ENCODE measurements around the gene DCDC1.

The DCDC1 gene

GRCh38 chr11:30876663-30877396 is 492.7 kb downstream of the DCDC1 start:
- DNase-seq (ENCODE audit: low read depth), result no peak

GRCh38 chr11:30876228-30876627 is 493.3 kb downstream of the DCDC1 start:
- no peak for DNase-seq (ENCODE audit: low read depth)
- H3K4me3 ChIP-seq (ENCODE audit: low read depth, low read length), result no peak overlapping the region
- in situ Hi-C loops (cut with HindIII; ENCODE audit: low sequenced_read_pairs), result no loop called here
- no peak for TF ChIP-seq CTCF (IDR thresholded peaks at IDR 0.05; ENCODE audit: low read depth, low read length, missing control alignments)

More at GRCh38 chr11:30876663-30877396, 492.7 kb downstream of the DCDC1 start:
- TF ChIP-seq CTCF (IDR thresholded peaks at IDR 0.05; ENCODE audit: low read depth, low read length, missing control alignments), result no peak
- in situ Hi-C loops (cut with HindIII; ENCODE audit: low sequenced_read_pairs), result no loop called here
- no peak overlapping the region for H3K4me3 ChIP-seq (ENCODE audit: low read depth, low read length)

- no peak overlapping the region for H3K4me3 ChIP-seq (ENCODE audit: low read depth, low read length)
- TF ChIP-seq CTCF (IDR thresholded peaks at IDR 0.05; ENCODE audit: low read depth, low read length, missing control alignments), result no peak
- in situ Hi-C loops (cut with HindIII; ENCODE audit: low sequenced_read_pairs), result no loop called here
- no peak for DNase-seq (ENCODE audit: low read depth)
Measured at GRCh38 chr11:30875806-30876205, 493.7 kb downstream of the DCDC1 start.

- no peak overlapping the region for H3K4me3 ChIP-seq (ENCODE audit: low read depth, low read length)
- no peak for DNase-seq (ENCODE audit: low read depth)
- TF ChIP-seq CTCF (IDR thresholded peaks at IDR 0.05; ENCODE audit: low read depth, low read length, missing control alignments), result no peak
- in situ Hi-C loops (cut with HindIII; ENCODE audit: low sequenced_read_pairs), result no loop called here
Measured at GRCh38 chr11:30873924-30874610, 495.5 kb downstream of the DCDC1 start.

GRCh38 chr11:30868626-30869081 is 500.9 kb downstream of the DCDC1 start:
- TF ChIP-seq CTCF (IDR thresholded peaks at IDR 0.05; ENCODE audit: low read depth, low read length, missing control alignments), result no peak
- no peak overlapping the region for H3K4me3 ChIP-seq (ENCODE audit: low read depth, low read length)
- DNase-seq (ENCODE audit: low read depth), result no peak
- in situ Hi-C loops (cut with HindIII; ENCODE audit: low sequenced_read_pairs), result no loop called here

GRCh38 chr11:30863209-30863608 is 506.3 kb downstream of the DCDC1 start:
- TF ChIP-seq CTCF (IDR thresholded peaks at IDR 0.05; ENCODE audit: low read depth, low read length, missing control alignments), result no peak
- DNase-seq (ENCODE audit: low read depth), result no peak
- in situ Hi-C loops (cut with HindIII; ENCODE audit: low sequenced_read_pairs), result no loop called here
- no peak overlapping the region for H3K4me3 ChIP-seq (ENCODE audit: low read depth, low read length)

All from astrocyte of the cerebellum (primary cell).